ENCODE measurements around the gene SERPINE3. TPM values are rescaled to one million over a fixed set of nuclear protein-coding genes. Genes with fewer than 3 reads are reported as not detected.

The SERPINE3 gene
- total RNA-seq, 1 donor from 2014 or later: 0.16 TPM

- DNase-seq: no peak
These were observed 25.0 kb downstream of the SERPINE3 start for GRCh38 chr13:51364404-51365008.

GRCh38 chr13:51370116-51370515 lies 30.6 kb downstream of the SERPINE3 start:
- DNase-seq: no peak

- no peak for DNase-seq
These were observed 31.3 kb downstream of the SERPINE3 start for GRCh38 chr13:51370811-51371210.

GRCh38 chr13:51371768-51372399 lies 32.4 kb downstream of the SERPINE3 start:
- no peak for DNase-seq

GRCh38 chr13:51373451-51373850 lies 34.0 kb downstream of the SERPINE3 start:
- DNase-seq: no peak

- no peak for DNase-seq
These were observed 40.8 kb downstream of the SERPINE3 start for GRCh38 chr13:51380269-51380668.

- no peak for DNase-seq
These were observed 45.6 kb downstream of the SERPINE3 start for GRCh38 chr13:51385114-51385513.

- DNase-seq: no peak
These were observed 55.2 kb downstream of the SERPINE3 start for GRCh38 chr13:51394724-51395123.

- DNase-seq: no peak
These were observed 56.9 kb downstream of the SERPINE3 start for GRCh38 chr13:51396352-51396751.

- DNase-seq: peak; percentile 1
These were observed 57.9 kb downstream of the SERPINE3 start for GRCh38 chr13:51397262-51397941.

GRCh38 chr13:51405176-51405575 lies 65.7 kb downstream of the SERPINE3 start:
- no peak for DNase-seq

GRCh38 chr13:51412431-51412830 lies 72.9 kb downstream of the SERPINE3 start:
- no peak for DNase-seq

Small RNA genes lying within 50 kb of the gene (small RNA-seq; reads per million reads assigned to genes)
- gene MIR5693: not detected

Other genes starting within 250 kb of the SERPINE3 start
- gene C13orf42, start 228.4 kb upstream of the SERPINE3 start, total RNA-seq: not detected
- 13.7 TPM for gene FAM124A, start 117.3 kb upstream of the SERPINE3 start, total RNA-seq
- 52.9 TPM for gene INTS6, start 113.3 kb downstream of the SERPINE3 start, total RNA-seq
- gene WDFY2, start 244.8 kb downstream of the SERPINE3 start, total RNA-seq: 8.4 TPM

All from occipital lobe (tissue), 3 donors.